Measurements from ENCODE around the gene OR8J1.

DNA sequence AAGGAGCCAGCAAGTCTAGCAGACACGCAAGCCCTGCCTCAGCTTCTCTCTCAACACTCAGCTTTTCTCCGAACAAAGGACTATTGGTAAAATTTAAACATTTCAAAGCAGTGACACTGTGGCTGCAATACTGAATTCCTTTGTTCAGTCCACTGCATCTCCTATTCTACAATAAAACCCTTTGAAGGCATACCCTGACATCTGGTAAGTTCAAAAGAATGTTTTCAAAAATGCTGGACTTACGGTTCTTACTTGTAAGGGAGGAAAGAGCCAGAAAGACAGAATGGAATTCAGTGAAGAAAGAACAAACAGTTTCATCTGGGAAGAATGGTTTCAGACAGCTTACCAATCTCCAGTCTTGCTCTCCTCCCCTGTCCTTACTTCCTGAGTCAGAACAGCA lies 20.9 kb upstream of the OR8J1 start:
- TF ChIP-seq, protein P1, sequence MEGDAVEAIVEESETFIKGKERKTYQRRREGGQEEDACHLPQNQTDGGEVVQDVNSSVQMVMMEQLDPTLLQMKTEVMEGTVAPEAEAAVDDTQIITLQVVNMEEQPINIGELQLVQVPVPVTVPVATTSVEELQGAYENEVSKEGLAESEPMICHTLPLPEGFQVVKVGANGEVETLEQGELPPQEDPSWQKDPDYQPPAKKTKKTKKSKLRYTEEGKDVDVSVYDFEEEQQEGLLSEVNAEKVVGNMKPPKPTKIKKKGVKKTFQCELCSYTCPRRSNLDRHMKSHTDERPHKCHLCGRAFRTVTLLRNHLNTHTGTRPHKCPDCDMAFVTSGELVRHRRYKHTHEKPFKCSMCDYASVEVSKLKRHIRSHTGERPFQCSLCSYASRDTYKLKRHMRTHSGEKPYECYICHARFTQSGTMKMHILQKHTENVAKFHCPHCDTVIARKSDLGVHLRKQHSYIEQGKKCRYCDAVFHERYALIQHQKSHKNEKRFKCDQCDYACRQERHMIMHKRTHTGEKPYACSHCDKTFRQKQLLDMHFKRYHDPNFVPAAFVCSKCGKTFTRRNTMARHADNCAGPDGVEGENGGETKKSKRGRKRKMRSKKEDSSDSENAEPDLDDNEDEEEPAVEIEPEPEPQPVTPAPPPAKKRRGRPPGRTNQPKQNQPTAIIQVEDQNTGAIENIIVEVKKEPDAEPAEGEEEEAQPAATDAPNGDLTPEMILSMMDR (IDR thresholded peaks at IDR 0.05), result no peak
- TF ChIP-seq POLR2AphosphoS5 (IDR thresholded peaks at IDR 0.05; ENCODE audit: insufficient read depth in 1 of 2, low read depth in 1 of 2), result no peak
